Right cardiac atrium (tissue), 5 donors: ENCODE data around the gene ATXN1. TPM values are rescaled to one million over a fixed set of nuclear protein-coding genes. Genes with fewer than 3 reads are reported as not detected.
A peak's percentile ranks its signal among the peaks of the same experiment; 100 is the strongest.

Experiments
- ATAC-seq, 2 donors: fragments of 200-7000 bp; cut with Tn5 transposase; one replicate each; pipeline versions ENCODE4 v1.8.0 to v1.9.1; 2020; ENCODE audit warnings: moderate library complexity in 2 of 2, mild to moderate bottlenecking in 1 of 2
- DNase-seq, 3 donors: peaks; one replicate each; pipeline ENCODE4 v3.0.0-alpha.2; 2020
- H3K27ac ChIP-seq: one replicate; pipeline ENCODE4 v1.5.1; 2013; ENCODE audit warnings: mild to moderate bottlenecking, low read length, control low read depth, moderate library complexity
- H3K27me3 ChIP-seq: one replicate; pipeline ENCODE4 v1.6.1; 2013; ENCODE audit not compliant: control insufficient read depth, insufficient read depth
- H3K4me1 ChIP-seq: one replicate; pipeline ENCODE4 v1.6.1; 2013; ENCODE audit warnings: low read length; ENCODE audit not compliant: control insufficient read depth, insufficient read depth
- H3K4me3 ChIP-seq: one replicate; pipeline ENCODE4 v1.5.1; 2013; ENCODE audit warnings: low read length, control low read depth
- H3K9me3 ChIP-seq: one replicate; pipeline ENCODE4 v1.6.1; 2013; ENCODE audit warnings: low read length; ENCODE audit not compliant: control insufficient read depth
- WGBS: extraction: QIAGEN DNeasy Blood & Tissue Kit; methylation state at CpG from one replicate; pipeline ENCODE4 v1.1.7; 2013; 5-methylcytosine and 5-hydroxymethylcytosine counted together
- intact Hi-C, 4 donors: fragments of 100-400 bp; cut with DNase I; formaldehyde crosslinking; loops; one replicate each; pipeline versions ENCODE4 v1.11.0 to v1.14.0; 2022 to 2023
- polyA plus RNA-seq: library from polyadenylated mRNA; stranded (reverse); fragments of 200-250 nt; gene quantifications from one replicate; pipeline ENCODE4 v1.2.3, GENCODE V29; 2013
- total RNA-seq, 4 donors: library from RNA; stranded (reverse); fragmentation: NEBNext Ultra II Directional; extraction: Animal tissue kit (Norgen Biotek cat#: 25700); gene quantifications; one replicate each; pipeline ENCODE4 v1.2.1, GENCODE V29; 2021
- donor health status: healthy with polysubstance abuse.
- donor health status: DM: no; HTN: yes; CAD: no.
- donor health status: DM: no; HTN: no; CAD: no.
- donor health status: DM: no; HTN: yes; CAD: no; lungs with severe emphysema.
- donor health status: DM: yes; HTN: yes; CAD: no.

ATXN1 gene
- total and polyA plus RNA-seq, 5 donors, result 11.8 to 50.7 (median 47.6) TPM

- under 1% methylated on average over 87 of the region's 87 CpGs for WGBS
- no peaks in the 10 kb centered on the region for H3K4me1 ChIP-seq
These were observed 1.4 kb downstream of the ATXN1 start for GRCh38 chr6:16759646-16760515.

GRCh38 chr6:16759181-16759645 lies 2.0 kb downstream of the ATXN1 start:
- H3K27me3 ChIP-seq, result no peaks in the 10 kb centered on the region
- H3K27ac ChIP-seq, result peak overlapping the region; percentile 89
- H3K4me3 ChIP-seq, result peak overlapping the region; percentile 65
- DNase-seq (peak in 1 of 3 donors; percentile 43), ATAC-seq (no peak)
- intact Hi-C loops, result loop anchor here in 1 of 4 donors (10.0 kb wide), 1 partner anchor 84 kb away; no protein-coding TSS in a partner anchor
- WGBS, result 0% methylated on average over 8 of the region's 8 CpGs
- no peaks in the 10 kb centered on the region for H3K4me1 ChIP-seq
- H3K9me3 ChIP-seq, result no peaks in the 10 kb centered on the region

More at GRCh38 chr6:16759646-16760515, 1.4 kb downstream of the ATXN1 start:
- peak overlapping the region; percentile 65 for H3K4me3 ChIP-seq
- peak; percentile 94 to 97 (median 97) for DNase-seq
- H3K27ac ChIP-seq, result peak overlapping the region; percentile 89
- intact Hi-C loops, result loop anchor here (5.0 to 10.0 kb wide), 6 partner anchors 85 to 428 kb away; no protein-coding TSS in a partner anchor
- no peaks in the 10 kb centered on the region for H3K9me3 ChIP-seq
- peak; percentile 93 for ATAC-seq
- H3K27me3 ChIP-seq, result no peaks in the 10 kb centered on the region

GRCh38 chr6:16758163-16758975 lies 2.9 kb downstream of the ATXN1 start:
- ATAC-seq (no peak), DNase-seq (peak in 1 of 3 donors; percentile 37)
- intact Hi-C loops, result loop anchor here in 1 of 4 donors (10.0 kb wide), 1 partner anchor 84 kb away; no protein-coding TSS in a partner anchor
- Histone ChIP-seq H3K4me3 (peak overlapping the region; percentile 65), H3K4me1 (no peaks in the 10 kb centered on the region), H3K27ac (peak overlapping the region; percentile 5), H3K27me3 (no peaks in the 10 kb centered on the region), H3K9me3 (no peaks in the 10 kb centered on the region)
- WGBS, result 33% methylated on average over 9 of the region's 9 CpGs

- intact Hi-C loops, result loop anchor here in 1 of 4 donors (10.0 kb wide), 1 partner anchor 83 kb away; no protein-coding TSS in a partner anchor
- Histone ChIP-seq H3K27me3 (no peaks in the 10 kb centered on the region), H3K4me1 (no peaks in the 10 kb centered on the region), H3K4me3 (no peak overlapping the region), H3K27ac (no peak overlapping the region), H3K9me3 (no peaks in the 10 kb centered on the region)
- WGBS, result 45% methylated on average over 1 of the region's 1 CpG
- ATAC-seq, result no peak
- no peak for DNase-seq
These were observed 3.9 kb downstream of the ATXN1 start for GRCh38 chr6:16757332-16757731.

- no peak for DNase-seq
- no peaks in the 10 kb centered on the region for H3K4me1 ChIP-seq
- intact Hi-C loops, result loop anchor here in 1 of 4 donors (10.0 kb wide), 1 partner anchor 82 kb away; no protein-coding TSS in a partner anchor
- no peaks in the 10 kb centered on the region for H3K9me3 ChIP-seq
- no peaks in the 10 kb centered on the region for H3K27me3 ChIP-seq
- no peak overlapping the region for H3K4me3 ChIP-seq
- ATAC-seq, result no peak
- 67% methylated on average over 5 of the region's 5 CpGs for WGBS
- no peak overlapping the region for H3K27ac ChIP-seq
These were observed 4.5 kb downstream of the ATXN1 start for GRCh38 chr6:16756660-16757255.

GRCh38 chr6:16755544-16755943 lies 5.7 kb downstream of the ATXN1 start:
- H3K4me1 ChIP-seq, result no peaks in the 10 kb centered on the region
- no peak overlapping the region for H3K27ac ChIP-seq
- ATAC-seq (no peak), DNase-seq (no peak)
- intact Hi-C loops, result loop anchor here in 1 of 4 donors (10.0 kb wide), 1 partner anchor 81 kb away; no protein-coding TSS in a partner anchor
- WGBS, result 69% methylated on average over 3 of the region's 3 CpGs
- no peaks in the 10 kb centered on the region for H3K27me3 ChIP-seq
- H3K9me3 ChIP-seq, result no peaks in the 10 kb centered on the region
- no peak overlapping the region for H3K4me3 ChIP-seq

GRCh38 chr6:16754876-16755275 lies 6.4 kb downstream of the ATXN1 start:
- H3K9me3 ChIP-seq, result no peaks in the 10 kb centered on the region
- intact Hi-C loops, result loop anchor here in 1 of 4 donors (10.0 kb wide), 1 partner anchor 80 kb away; no protein-coding TSS in a partner anchor
- H3K4me1 ChIP-seq, result no peaks in the 10 kb centered on the region
- H3K4me3 ChIP-seq, result no peak overlapping the region
- DNase-seq, result no peak
- no peaks in the 10 kb centered on the region for H3K27me3 ChIP-seq
- no peak for ATAC-seq
- no peak overlapping the region for H3K27ac ChIP-seq

GRCh38 chr6:16754274-16754673 lies 7.0 kb downstream of the ATXN1 start:
- Histone ChIP-seq H3K4me1 (no peaks in the 10 kb centered on the region), H3K4me3 (no peak overlapping the region)
- ATAC-seq, result no peak

GRCh38 chr6:16753341-16753740 lies 7.9 kb downstream of the ATXN1 start:
- H3K27me3 ChIP-seq, result no peaks in the 10 kb centered on the region
- WGBS, result 92% methylated on average over 4 of the region's 4 CpGs
- ATAC-seq (no peak), DNase-seq (no peak)
- no peaks in the 10 kb centered on the region for H3K9me3 ChIP-seq
- intact Hi-C loops, result loop anchor here in 1 of 4 donors (10.0 kb wide), 1 partner anchor 79 kb away; no protein-coding TSS in a partner anchor
- no peak overlapping the region for H3K27ac ChIP-seq
- H3K4me3 ChIP-seq, result no peak overlapping the region
- no peaks in the 10 kb centered on the region for H3K4me1 ChIP-seq

More at GRCh38 chr6:16754274-16754673, 7.0 kb downstream of the ATXN1 start:
- intact Hi-C loops, result loop anchor here in 1 of 4 donors (10.0 kb wide), 1 partner anchor 79 kb away; no protein-coding TSS in a partner anchor
- DNase-seq, result no peak
- 69% methylated on average over 3 of the region's 3 CpGs for WGBS
- Histone ChIP-seq H3K27me3 (no peaks in the 10 kb centered on the region), H3K27ac (no peak overlapping the region), H3K9me3 (no peaks in the 10 kb centered on the region)

GRCh38 chr6:16752206-16752866 lies 8.9 kb downstream of the ATXN1 start:
- intact Hi-C loops, result loop anchor here in 1 of 4 donors (10.0 kb wide), 1 partner anchor 78 kb away; no protein-coding TSS in a partner anchor
- H3K4me3 ChIP-seq, result no peak overlapping the region
- H3K27ac ChIP-seq, result no peak overlapping the region
- H3K4me1 ChIP-seq, result peaks cover 3% of the 10 kb centered on the region
- ATAC-seq (peak; percentile 70 to 80), DNase-seq (no peak)
- H3K9me3 ChIP-seq, result no peaks in the 10 kb centered on the region
- WGBS, result 76% methylated on average over 4 of the region's 4 CpGs
- H3K27me3 ChIP-seq, result no peaks in the 10 kb centered on the region
